Measurements from ENCODE around the gene CYB561.
"Not testable (repeated sequence)": the region's sequence is repeated elsewhere in the genome, so short reads cannot be mapped to it uniquely, and the experiment has no call there.

The CYB561 gene

GRCh38 chr17:63478814-63479494 lies 32.8 kb upstream of the CYB561 start:
- no peak for FAIRE-seq

- FAIRE-seq: no peak
Measured at GRCh38 chr17:63477480-63478440, 31.7 kb upstream of the CYB561 start.

DNA sequence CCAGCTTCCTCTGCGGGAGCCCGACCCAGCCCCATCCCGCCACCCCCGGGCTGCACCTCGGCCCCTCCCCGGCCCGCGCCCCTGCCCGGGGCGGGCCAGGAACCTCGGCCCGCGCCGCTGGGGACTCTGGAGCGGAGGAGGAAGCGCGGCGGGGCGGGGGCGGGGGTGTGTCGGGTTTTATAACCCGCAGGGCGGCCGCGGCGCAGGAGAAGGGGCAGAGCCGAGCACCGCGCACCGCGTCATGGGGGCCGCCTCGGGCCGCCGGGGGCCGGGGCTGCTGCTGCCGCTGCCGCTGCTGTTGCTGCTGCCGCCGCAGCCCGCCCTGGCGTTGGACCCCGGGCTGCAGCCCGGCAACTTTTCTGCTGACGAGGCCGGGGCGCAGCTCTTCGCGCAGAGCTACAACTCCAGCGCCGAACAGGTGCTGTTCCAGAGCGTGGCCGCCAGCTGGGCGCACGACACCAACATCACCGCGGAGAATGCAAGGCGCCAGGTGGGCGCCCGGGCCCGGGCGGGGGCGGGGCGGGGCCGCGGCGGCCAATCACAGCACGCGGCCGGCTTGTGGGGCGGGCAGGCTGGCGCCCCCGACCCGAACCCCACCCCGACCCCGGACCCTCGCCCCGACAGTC lies 30.9 kb upstream of the CYB561 start, which contains the start of gene ACE:
TSS of gene ACE (plus strand) at position 208 of the 626 bp plus-strand sequence. CDS start at position 242, 34 bp downstream.
- FAIRE-seq: no peak

DNA sequence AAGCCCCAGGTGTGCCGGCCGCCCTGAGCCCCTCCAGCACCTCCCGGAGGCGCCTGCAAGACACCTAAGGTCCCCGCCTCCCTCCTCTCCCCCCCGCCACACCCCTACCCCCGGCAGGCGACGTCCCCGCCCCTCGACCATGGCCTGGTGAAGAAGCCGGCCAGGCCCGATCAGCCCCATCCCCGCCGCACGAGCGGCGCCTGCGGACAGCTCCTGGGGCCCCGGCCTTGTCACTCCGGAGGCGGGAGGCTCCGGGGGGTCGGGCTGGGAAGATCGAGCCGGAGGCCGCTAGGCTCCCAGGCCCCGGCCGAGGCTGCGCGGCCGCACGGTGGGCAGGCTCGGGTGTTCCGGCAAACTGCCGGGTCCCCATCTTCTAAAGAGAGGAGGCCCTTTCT lies 30.4 kb upstream of the CYB561 start:
- FAIRE-seq: no peak

- no peak for FAIRE-seq
Measured at GRCh38 chr17:63475491-63476412, 29.6 kb upstream of the CYB561 start.

DNA sequence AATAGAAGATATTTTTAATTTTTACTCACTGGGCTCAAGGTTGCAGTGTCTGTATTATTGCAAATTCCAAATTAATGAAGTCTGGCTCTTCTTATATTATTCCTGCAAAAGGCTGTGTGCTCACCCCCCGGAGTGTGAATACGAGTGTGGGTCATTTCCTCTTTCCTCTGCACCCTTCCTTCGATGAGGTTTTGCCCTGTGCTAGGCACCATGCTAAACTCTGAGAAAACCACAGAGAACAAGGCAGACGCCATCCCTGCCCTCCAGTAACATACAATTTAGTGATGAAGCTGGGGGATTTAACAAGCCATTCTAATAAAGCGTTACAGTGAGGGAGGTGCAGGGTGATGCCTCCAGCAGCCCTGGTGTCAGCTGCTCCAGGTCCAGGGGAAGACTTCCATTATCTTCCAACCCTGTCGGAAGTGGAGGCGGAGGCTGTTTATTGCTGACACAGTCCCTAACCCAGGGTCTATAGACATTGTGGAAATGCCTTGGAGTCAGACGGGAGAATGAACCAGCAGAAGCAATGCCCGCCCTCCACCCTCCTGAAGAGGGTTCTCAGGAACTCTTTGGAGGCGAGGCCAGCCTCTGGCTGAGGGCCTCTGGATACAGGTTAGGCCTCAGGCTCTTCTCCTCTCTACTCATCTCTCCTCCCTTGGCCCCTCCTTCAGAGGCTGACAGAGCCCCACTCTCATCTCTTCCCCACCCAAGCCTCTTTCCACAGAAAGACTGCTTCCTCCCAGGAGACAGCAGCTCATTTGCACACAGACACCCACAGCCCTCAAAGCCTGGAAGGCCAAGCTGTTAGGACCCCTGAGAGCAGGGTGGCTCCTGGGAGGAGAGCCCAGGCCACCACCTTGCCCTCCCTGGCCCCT lies 28.7 kb upstream of the CYB561 start:
- no peak for FAIRE-seq

DNA sequence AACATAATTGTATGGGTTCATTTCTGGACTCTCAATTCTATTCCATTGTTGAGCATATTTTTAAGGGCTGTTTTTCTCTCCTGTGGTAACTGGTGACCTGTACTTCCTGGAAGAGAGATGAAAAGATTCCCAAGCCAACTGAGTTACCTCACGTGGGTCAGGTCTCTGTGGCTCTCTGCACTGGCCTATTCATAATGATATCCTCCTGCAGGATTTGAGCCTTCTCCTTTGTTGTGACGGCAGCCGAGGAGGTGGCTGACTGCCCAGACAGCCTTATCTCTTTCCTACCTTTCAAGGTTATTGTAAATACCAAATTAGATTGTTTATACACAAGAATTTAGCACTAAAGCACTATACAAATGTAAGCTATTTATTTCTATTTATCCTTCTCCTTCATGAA lies 28.1 kb upstream of the CYB561 start:
- no peak for FAIRE-seq

DNA sequence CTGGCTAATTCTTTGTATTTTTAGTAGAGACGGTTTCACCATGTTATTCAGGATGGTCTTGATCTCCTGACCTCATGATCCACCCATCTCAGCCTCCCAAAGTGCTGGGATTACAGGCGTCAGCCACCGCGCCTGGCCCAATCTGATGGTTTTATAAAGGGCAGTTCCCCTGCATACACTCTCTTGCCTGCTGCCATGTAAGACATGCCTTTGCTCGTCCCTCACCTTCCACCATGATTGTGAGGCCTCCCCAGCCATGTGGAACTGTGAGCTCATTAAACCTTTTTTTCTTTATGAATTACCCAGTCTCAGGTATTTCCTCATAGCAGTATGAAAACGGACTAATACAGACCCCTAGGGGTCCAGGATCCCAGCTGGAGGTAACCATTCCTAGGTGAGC lies 22.0 kb upstream of the CYB561 start:
- not testable (repeated sequence) for FAIRE-seq

- no peak for FAIRE-seq
Measured at GRCh38 chr17:63464691-63465236, 18.7 kb upstream of the CYB561 start.

DNA sequence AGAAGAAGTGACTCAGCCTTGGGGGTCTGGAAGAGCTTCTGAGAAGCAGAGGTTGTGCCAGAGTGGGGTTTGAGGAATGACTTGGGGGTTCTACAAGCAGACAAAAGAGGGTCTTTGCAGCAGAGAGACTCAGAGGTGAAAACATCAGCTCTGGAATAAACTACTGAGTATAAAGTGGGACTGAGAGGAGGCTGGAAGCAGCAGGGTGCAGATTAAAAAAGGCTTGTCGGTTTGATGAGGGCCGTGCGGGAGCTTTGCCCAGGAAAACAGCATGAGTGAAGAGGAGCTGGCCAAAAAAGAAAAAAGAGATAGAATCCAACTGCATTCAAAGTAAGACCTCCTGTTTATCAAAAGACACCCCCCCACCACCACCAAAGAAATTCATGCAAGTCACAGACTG lies 17.7 kb upstream of the CYB561 start:
- no peak for FAIRE-seq

GRCh38 chr17:63460018-63460417 lies 13.9 kb upstream of the CYB561 start:
- no peak for FAIRE-seq

- no peak for FAIRE-seq
Measured at GRCh38 chr17:63458478-63458877, 12.4 kb upstream of the CYB561 start.

DNA sequence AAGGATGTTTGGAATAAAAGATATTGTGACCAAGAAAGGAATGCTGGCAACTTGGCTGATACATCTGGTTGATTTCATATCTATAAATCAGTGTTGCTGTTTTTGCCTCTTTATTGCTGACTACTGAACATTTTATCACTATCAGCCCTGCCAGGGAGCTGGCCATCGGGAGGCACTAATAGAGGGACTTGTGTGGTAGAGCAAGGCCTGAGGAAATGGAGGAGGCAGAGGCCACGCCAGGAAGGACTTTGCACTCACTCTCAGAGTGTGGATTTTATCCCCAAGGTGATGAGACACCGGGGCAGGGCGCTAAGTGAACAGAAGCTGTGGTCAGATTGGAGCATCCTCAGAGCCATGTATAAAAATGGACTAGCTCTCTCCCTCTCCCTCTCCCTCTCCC lies 9.3 kb upstream of the CYB561 start:
- FAIRE-seq: no peak

GRCh38 chr17:63454915-63455314 lies 8.8 kb upstream of the CYB561 start:
- no peak for FAIRE-seq

GRCh38 chr17:63454357-63454756 lies 8.3 kb upstream of the CYB561 start:
- not testable (repeated sequence) for FAIRE-seq

DNA sequence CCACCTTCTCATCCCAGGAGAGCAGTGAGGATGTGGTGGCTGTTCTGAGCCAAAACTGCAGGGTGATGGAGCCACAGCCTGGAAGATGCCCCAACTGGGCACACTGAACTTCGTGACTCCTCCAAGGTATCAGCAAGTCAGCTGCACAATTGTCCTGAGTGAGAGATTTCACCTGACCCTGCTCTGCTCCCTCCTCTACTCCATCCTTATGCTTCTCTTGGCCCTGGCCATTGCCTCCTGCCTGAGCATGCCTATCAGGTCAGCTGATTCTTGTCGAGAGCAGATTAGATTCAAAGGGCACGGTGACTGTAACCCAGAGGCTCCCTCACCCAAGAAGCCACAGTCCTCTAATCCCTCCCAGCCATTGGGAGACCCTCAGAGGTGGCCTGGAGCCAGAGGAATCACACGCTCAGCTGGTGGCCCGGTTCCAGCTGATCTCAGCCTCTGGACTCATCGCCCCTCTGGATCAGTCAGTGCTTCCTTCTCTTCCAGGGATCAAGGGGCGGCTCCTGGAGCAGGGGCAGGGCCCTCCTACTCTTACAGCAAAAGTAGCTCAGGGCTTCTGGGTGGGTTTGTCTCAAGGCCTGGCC lies 7.0 kb upstream of the CYB561 start:
- no peak for FAIRE-seq

- FAIRE-seq: no peak
Measured at GRCh38 chr17:63452046-63452961, 6.2 kb upstream of the CYB561 start.

DNA sequence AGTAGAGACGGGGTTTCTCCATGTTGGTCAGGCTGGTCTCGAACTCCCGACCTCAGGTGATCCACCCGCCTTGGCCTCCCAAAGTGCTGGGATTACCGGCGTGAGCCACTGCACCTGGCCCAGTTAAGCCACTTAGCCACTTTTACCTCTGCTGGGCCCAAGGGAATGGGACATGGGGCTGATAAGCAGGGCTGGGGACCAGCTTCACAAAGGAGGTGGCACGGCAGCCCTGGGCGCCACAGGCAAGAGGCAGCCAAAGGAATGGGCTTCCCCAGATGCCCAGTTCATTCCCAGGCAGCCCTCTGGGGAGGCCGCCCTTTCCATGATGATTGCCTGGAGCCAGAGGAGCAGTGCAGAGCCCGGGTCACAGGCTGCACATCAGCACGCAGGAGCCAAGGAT lies 5.0 kb upstream of the CYB561 start:
- no peak for FAIRE-seq

DNA sequence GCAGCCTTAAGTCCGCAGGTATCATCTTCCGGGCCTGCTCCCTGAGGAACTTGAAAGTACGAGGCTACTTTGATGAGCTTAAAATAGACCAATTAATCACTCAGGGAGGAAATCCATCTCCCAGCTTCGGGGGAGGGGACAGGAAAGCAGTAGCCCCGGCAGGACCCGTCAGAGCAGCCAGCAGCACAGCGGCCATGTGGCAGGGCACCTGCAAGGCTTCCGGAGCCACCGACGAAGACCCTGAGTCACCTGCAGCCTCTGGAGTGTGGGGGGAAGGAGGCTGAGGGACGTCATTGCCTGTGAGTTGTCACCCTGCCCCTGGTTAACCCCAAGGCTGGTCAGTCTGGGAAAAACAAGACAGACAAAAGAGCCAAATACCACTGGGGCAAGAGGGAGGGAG lies 4.4 kb upstream of the CYB561 start:
- FAIRE-seq: no peak
